Measurements from ENCODE around the gene FAM237B.

FAM237B gene

DNA sequence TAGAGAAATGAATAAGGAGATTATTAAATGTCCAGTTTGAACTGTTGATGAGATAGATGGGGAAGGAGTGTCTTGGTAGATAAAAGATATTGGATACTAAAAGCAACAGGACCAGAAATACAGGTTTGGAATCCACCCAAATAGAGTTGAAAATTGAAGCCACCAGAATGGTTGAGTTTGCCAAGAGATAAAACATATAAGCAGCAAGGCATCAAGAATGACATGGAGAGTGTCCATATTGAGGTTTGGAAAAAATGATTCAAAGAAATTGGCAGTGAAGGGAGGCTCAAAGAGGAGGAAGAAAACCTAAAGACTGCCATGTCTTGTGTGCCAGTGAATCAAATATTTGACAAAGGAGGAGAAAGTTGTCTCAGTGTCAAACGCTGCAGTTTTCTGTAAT lies 51.9 kb downstream of the FAM237B start:
- FAIRE-seq (no peak), DNase-seq (ENCODE audit: insufficient read length, low spot score) (no peak)
- TF ChIP-seq PAX5 (IDR thresholded peaks at IDR 0.05; ENCODE audit: insufficient read depth, low read length, severe bottlenecking) (no peak), SPI1 (IDR thresholded peaks at IDR 0.05; ENCODE audit: low read depth, low read length) (no peak), POLR2A (IDR thresholded peaks at IDR 0.05; ENCODE audit: low read depth, low read length) (no peak), POU2F2 (IDR thresholded peaks at IDR 0.05; ENCODE audit: low read depth, low read length) (no peak), POLR2AphosphoS5 (IDR thresholded peaks at IDR 0.05; ENCODE audit: low read depth, low read length) (no peak), TAF1 (IDR thresholded peaks at IDR 0.05; ENCODE audit: low read depth, low read length) (no peak)

GRCh38 chr7:90267263-90267858 lies 53.7 kb downstream of the FAM237B start:
- FAIRE-seq (no peak), DNase-seq (ENCODE audit: insufficient read length, low spot score) (no peak)
- TF ChIP-seq POLR2A (IDR thresholded peaks at IDR 0.05; ENCODE audit: low read depth, low read length) (no peak), POLR2AphosphoS5 (IDR thresholded peaks at IDR 0.05; ENCODE audit: low read depth, low read length) (no peak), PAX5 (IDR thresholded peaks at IDR 0.05; ENCODE audit: insufficient read depth, low read length, severe bottlenecking) (no peak), TAF1 (IDR thresholded peaks at IDR 0.05; ENCODE audit: low read depth, low read length) (no peak), POU2F2 (IDR thresholded peaks at IDR 0.05; ENCODE audit: low read depth, low read length) (no peak), SPI1 (IDR thresholded peaks at IDR 0.05; ENCODE audit: low read depth, low read length) (no peak)

DNA sequence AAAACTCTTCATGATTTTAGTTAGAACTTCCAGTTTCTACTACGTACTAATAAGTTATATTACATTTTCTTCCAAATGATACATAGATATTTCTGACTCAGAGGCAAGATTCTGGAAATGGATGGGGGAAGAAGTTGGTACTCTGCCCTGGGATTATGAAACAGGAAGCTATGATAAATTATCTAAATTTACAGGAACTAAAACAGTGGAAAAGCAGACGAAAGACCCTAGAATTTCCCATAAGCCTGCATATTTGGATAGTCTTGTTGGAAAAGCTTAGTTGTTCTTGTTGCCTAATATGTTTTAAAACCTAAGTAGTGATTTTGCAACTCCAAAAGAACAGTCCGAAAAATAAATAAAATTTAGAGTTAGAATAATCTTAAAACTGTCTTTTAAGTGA lies 54.3 kb downstream of the FAM237B start:
- FAIRE-seq (no peak), DNase-seq (ENCODE audit: insufficient read length, low spot score) (no peak)
- no peak for TF ChIP-seq PAX5 (IDR thresholded peaks at IDR 0.05; ENCODE audit: insufficient read depth, low read length, severe bottlenecking)
- TF ChIP-seq TAF1 (IDR thresholded peaks at IDR 0.05; ENCODE audit: low read depth, low read length), result no peak
- TF ChIP-seq POLR2A (IDR thresholded peaks at IDR 0.05; ENCODE audit: low read depth, low read length), result no peak
- TF ChIP-seq POU2F2 (IDR thresholded peaks at IDR 0.05; ENCODE audit: low read depth, low read length), result no peak
- no peak for TF ChIP-seq SPI1 (IDR thresholded peaks at IDR 0.05; ENCODE audit: low read depth, low read length)
- TF ChIP-seq POLR2AphosphoS5 (IDR thresholded peaks at IDR 0.05; ENCODE audit: low read depth, low read length), result no peak

Data from GM12891 (cell line).